CD4-positive, alpha-beta T cell treated with Interleukin-17A for 4 hours (primary cell): Measurements from ENCODE around the gene LRRC8E.
A peak's percentile ranks its signal among the peaks of the same experiment; 100 is the strongest.

Source experiments
- DNase-seq: peaks from one replicate; pipeline ENCODE4 v3.0.0-alpha.2; 2020; ENCODE audit warnings: mixed read lengths

LRRC8E gene

GRCh38 chr19:7933828-7934725 is 45.8 kb downstream of the LRRC8E start:
- DNase-seq = no peak

- no peak for DNase-seq
Measured at GRCh38 chr19:7934766-7935165, 46.5 kb downstream of the LRRC8E start.

- DNase-seq = no peak
Measured at GRCh38 chr19:7940841-7941240, 52.5 kb downstream of the LRRC8E start.

GRCh38 chr19:7941895-7942596 is 53.7 kb downstream of the LRRC8E start:
- DNase-seq = no peak

- peak; percentile 18 for DNase-seq
Measured at GRCh38 chr19:7942981-7943443, 54.7 kb downstream of the LRRC8E start.

DNA sequence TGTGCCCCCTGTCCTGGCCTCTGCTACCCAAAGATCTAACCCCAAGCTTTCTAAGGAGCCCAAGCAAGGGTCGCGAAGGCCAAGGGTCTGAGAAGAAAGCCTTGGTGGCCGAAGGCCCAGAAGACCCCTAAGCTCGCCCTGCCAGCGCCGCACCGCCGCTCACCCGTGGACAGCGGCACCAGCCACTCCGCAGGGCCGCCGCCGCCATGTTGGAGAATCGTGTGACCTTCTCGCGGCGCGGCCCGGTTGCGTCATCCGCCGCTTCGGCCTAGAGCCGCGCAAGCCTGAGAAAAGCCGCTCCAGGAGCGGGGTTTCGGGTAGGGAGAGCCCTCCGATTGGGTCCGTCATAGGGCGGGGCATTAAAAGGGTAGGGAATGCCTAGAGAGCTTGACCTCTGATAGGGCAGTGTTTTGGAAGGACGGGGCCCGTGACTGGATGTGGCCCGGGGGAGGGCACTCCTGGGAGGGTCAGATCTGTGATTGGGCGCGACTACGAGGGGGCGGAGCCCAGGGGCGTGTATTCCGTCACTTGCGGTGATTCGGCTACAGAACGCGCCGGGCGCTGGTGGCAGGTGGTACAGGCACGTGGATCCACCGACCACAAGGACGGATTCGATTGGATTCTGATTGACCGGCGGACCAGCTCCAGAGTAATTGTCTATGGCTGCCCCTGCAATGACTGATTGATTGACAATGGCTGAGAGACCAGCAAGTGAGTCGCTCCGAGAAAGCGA is 55.3 kb downstream of the LRRC8E start, which contains the start of gene TIMM44:
Gene TIMM44 (minus strand): TSS at position 223 of the 733 bp plus-strand sequence. CDS start 15 bp downstream, at position 208.
- DNase-seq = peak; percentile 99

- DNase-seq = peak; percentile 91
Measured at GRCh38 chr19:7944177-7944761, 56.0 kb downstream of the LRRC8E start.

DNA sequence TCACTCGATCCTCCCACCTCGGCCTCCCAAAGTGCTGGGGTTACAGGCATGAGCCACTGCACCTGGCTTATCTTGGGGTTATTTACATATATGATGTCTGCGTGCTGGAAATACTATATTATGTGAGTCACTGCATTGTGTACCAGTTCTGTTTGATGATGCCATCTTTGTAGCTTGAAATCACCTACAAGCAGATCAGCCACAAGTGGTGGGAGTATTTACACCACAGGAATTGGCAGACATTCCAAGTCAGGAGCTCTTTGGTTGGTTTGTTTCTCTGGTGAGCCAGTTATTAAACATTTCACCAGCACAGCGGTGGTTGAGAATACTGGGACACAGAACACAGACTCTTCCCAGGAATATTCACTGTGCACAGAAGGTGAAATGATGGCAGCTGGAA is 59.6 kb downstream of the LRRC8E start:
- no peak for DNase-seq
